Activated CD4-positive, alpha-beta T cell treated with anti-CD3 and anti-CD28 coated beads for 36 hours (primary cell): ENCODE data around the gene VSIG1. TPM values are rescaled to one million over a fixed set of nuclear protein-coding genes. Genes with fewer than 3 reads are reported as not detected.
A peak's percentile ranks its signal among the peaks of the same experiment; 100 is the strongest.

Experiments used
- ATAC-seq: fragments of 200-7000 bp; cut with Tn5 transposase; one replicate; pipeline ENCODE4 v1.10.0; 2021; ENCODE audit warnings: mild to moderate bottlenecking, moderate library complexity
- CTCF ChIA-PET: fragments of 350-600 bp; sonication (Branson Sonifier 250); formaldehyde crosslinking; loops from one replicate; lab custom pipeline; 2021; ENCODE audit warnings: antibody characterized with exemption; lab: Charles Lee
- POLR2A ChIA-PET: fragments of 350-600 bp; sonication (Branson Sonifier 250); formaldehyde crosslinking; loops from one replicate; lab custom pipeline; 2021; ENCODE audit warnings: antibody characterized with exemption, inconsistent platforms; lab: Charles Lee
- DNase-seq: peaks from one replicate; pipeline ENCODE4 v3.0.0-alpha.2; 2020
- H3K27ac Mint-ChIP-seq: one replicate; pipeline ENCODE4 v1.8.0; 2021; ENCODE audit warnings: mixed read lengths
- H3K27me3 Mint-ChIP-seq: one replicate; pipeline ENCODE4 v1.8.0; 2021; ENCODE audit warnings: mixed read lengths
- H3K36me3 Mint-ChIP-seq: one replicate; pipeline ENCODE4 v1.8.0; 2021; ENCODE audit warnings: low read depth, mixed read lengths
- H3K4me1 Mint-ChIP-seq: one replicate; pipeline ENCODE4 v1.8.0; 2021; ENCODE audit warnings: mixed read lengths
- H3K4me3 Mint-ChIP-seq: one replicate; pipeline ENCODE4 v1.8.0; 2021; ENCODE audit warnings: mild to moderate bottlenecking, moderate library complexity, mixed read lengths
- H3K9me3 Mint-ChIP-seq: one replicate; pipeline ENCODE4 v1.8.0; 2021; ENCODE audit warnings: low read depth, mixed read lengths
- intact Hi-C, 2 experiments: fragments of 100-400 bp; cut with DNase I in 1 of 2; cut with micrococcal nuclease in 1 of 2; formaldehyde crosslinking; loops; one replicate each; pipeline versions ENCODE4 v1.14.2 to v1.15.1; 2022 to 2024; cut with DNase I, micrococcal nuclease
- total RNA-seq, 2 experiments: library from RNA; stranded (reverse); gene quantifications; one replicate each; pipeline ENCODE4 v1.2.3, GENCODE V29; 2021

Gene VSIG1
- total RNA-seq, 2 experiments from 2014 or later = 0.75 to 2.1 TPM

DNA sequence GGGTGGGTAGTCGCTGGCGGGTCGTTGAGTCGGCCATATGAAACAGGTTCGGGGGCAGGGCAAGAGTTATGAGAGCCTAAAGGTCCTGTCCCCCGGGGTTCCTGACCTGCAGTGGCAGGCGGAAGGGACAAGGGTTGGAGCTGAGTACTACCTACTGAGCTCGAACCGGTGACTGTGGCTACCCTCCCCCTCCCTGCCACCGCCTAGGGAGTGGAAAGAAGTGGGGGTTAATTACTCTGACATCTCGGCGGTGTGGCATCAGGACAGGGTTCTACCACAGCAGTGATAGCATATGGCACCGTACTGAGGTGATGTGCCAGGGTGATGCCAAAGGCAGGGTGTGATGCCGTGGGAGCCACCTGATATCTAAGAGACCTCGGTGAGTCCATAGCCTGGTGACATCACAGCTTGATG lies 47.0 kb downstream of the VSIG1 start:
- Mint-ChIP-seq H3K4me1 (peaks cover 13% of the 10 kb centered on the region), H3K27me3 (no peaks in the 10 kb centered on the region), H3K36me3 (no peaks in the 10 kb centered on the region), H3K27ac (no peak overlapping the region), H3K4me3 (no peak overlapping the region), H3K9me3 (no peaks in the 10 kb centered on the region)
- POLR2A ChIA-PET = interaction anchor here (0.6 to 1.6 kb wide), 3 partner anchors 26 to 463 kb away, joined by 3 to 11 read pairs (median 3); partner anchors contain the start of gene PRPS1
- DNase-seq = no peak
- intact Hi-C loops = loop anchor here (1.0 to 10.0 kb wide), 10 partner anchors 70 to 1607 kb away; partner anchors contain the start of genes NXT2 (in 2 of the 2), MID2 (in 1 of the 2), RADX (in 1 of the 2) and RBM41 (in 1 of the 2)
- ATAC-seq = peak; percentile 37
- CTCF ChIA-PET = interaction anchor here (1.2 to 1.5 kb wide), 2 partner anchors 8 to 71 kb away, joined by 4 to 7 read pairs; no protein-coding TSS in a partner anchor

DNA sequence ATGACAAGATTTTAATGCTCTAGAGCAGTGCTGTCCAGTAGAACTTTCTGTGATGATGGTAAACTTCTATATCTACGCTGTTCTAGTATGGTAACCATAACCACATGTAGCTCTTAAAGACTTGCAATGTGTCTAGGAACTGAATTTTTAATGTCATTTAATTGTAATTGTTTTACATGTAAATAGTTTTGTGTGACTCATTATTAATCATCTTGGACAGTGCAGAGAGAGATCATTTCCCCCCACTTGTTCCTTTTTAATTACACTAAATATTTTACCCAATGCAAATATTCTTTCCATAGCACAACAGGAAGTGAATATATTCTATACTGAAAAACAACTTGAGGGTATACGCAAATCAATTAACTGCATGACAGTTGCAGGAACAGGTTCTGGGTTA lies 52.5 kb downstream of the VSIG1 start:
- DNase-seq (no peak), ATAC-seq (no peak)
- H3K9me3 Mint-ChIP-seq = no peaks in the 10 kb centered on the region
- H3K4me1 Mint-ChIP-seq = peaks cover under 1% of the 10 kb centered on the region
- ChIA-PET POLR2A (no interaction called here), CTCF (interaction anchor here (1.1 kb wide), 1 partner anchor 42 kb away, joined by 3 read pairs; no protein-coding TSS in a partner anchor)
- no peaks in the 10 kb centered on the region for H3K27me3 Mint-ChIP-seq
- H3K36me3 Mint-ChIP-seq = no peaks in the 10 kb centered on the region
- no peak overlapping the region for H3K27ac Mint-ChIP-seq
- intact Hi-C loops = loop anchor here (10.0 kb wide), 3 partner anchors 1437 to 1613 kb away; partner anchors contain the start of genes NXT2 (in 1 of the 2) and RADX (in 1 of the 2)
- H3K4me3 Mint-ChIP-seq = no peak overlapping the region

GRCh38 chrX:108105473-108105872 lies 60.6 kb downstream of the VSIG1 start:
- ChIA-PET POLR2A (no interaction called here), CTCF (interaction anchor here (1.1 kb wide), 1 partner anchor 31 kb away, joined by 3 read pairs; no protein-coding TSS in a partner anchor)
- H3K27me3 Mint-ChIP-seq = no peaks in the 10 kb centered on the region
- no peak overlapping the region for H3K4me3 Mint-ChIP-seq
- no peak for DNase-seq
- H3K4me1 Mint-ChIP-seq = no peaks in the 10 kb centered on the region
- no peaks in the 10 kb centered on the region for H3K9me3 Mint-ChIP-seq
- intact Hi-C loops = no loop called here
- peaks cover 4% of the 10 kb centered on the region for H3K36me3 Mint-ChIP-seq
- no peak overlapping the region for H3K27ac Mint-ChIP-seq
- ATAC-seq = no peak

DNA sequence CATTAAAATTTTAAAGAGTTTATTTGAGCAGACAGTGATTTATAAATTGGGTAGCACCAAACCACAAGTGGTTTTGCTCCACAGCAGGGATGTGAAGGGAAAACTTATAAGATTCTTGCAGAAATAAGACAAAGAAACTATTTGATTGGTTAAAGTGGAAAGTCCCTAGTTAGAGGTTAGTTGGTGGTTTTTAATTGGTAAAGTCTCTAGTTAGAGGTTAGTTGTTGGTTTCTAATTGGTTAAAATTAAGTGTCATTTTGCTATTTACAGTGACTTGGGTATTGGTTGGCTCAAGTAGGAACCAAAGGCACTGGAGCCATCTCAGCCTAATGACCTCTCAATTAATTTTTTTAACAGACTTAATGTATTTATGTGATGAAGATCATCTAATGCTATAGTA lies 69.7 kb downstream of the VSIG1 start:
- Mint-ChIP-seq H3K27ac (no peak overlapping the region), H3K9me3 (no peaks in the 10 kb centered on the region), H3K4me3 (no peak overlapping the region), H3K36me3 (no peaks in the 10 kb centered on the region), H3K27me3 (no peaks in the 10 kb centered on the region), H3K4me1 (no peaks in the 10 kb centered on the region)
- no peak for ATAC-seq
- intact Hi-C loops = no loop called here
- CTCF ChIA-PET = no interaction called here
- POLR2A ChIA-PET = no interaction called here
- DNase-seq = no peak

DNA sequence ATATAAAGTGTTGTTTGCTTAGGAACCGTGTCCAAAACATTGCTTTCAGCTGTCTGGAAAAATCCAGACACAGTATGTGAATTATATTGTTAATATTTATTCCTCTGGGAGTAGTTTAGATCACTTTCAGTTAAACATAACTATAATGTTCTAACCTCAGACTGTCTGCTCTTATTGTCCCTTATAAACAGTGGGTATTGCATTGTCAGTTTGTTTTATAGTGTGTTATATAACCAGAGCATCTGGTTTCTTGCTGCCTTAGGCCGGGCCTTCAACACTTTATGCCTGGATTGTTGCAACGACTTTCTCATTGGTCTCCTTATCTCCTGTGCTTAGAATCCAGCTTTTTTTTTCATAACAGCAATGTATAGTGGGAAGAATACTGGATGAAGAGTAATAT lies 73.1 kb downstream of the VSIG1 start:
- Mint-ChIP-seq H3K36me3 (no peaks in the 10 kb centered on the region), H3K4me3 (no peak overlapping the region), H3K4me1 (no peaks in the 10 kb centered on the region), H3K9me3 (no peaks in the 10 kb centered on the region), H3K27me3 (no peaks in the 10 kb centered on the region), H3K27ac (no peak overlapping the region)
- ATAC-seq (no peak), DNase-seq (no peak)
- CTCF ChIA-PET = no interaction called here
- POLR2A ChIA-PET = no interaction called here
- intact Hi-C loops = no loop called here

DNA sequence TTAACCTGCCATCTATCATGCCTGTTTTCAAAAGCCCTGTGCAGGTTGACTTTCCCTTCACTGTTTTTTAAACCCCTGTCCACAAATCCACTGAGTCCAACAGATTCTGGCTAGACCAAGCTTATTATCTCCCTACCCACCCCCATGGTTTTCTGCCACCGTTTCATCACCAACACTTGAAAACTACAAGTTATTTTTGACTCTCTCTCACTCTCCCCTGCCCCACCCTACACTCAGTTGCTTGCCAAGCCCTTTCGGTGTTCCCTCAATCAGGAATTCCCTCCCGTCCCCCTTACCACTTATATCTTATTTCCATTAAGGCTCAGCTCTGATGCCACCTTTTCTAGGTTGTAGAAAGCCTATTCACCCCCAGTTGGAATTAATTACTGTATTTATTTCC lies 76.4 kb downstream of the VSIG1 start:
- Mint-ChIP-seq H3K9me3 (no peaks in the 10 kb centered on the region), H3K36me3 (no peaks in the 10 kb centered on the region)

DNA sequence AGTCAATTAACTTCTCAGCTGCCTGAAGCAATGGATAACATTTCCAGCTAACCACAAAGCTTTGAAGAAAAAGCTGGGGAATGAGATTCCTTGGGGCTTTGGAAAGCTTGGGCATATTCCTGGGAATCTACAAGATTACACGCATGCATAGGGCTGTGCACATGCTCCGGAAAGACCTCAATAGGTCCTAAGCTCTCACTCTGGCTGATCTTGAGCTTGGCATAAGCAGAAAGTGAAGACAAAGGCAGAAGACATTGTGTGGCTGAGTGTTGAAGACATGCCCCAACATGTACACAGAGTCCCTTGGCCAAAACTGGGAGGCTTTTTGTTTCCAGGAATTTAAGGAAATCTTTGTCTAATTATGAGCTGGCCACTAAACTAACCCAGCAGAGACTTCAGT lies 77.9 kb downstream of the VSIG1 start:
- H3K4me1 Mint-ChIP-seq = no peaks in the 10 kb centered on the region
- ATAC-seq (no peak), DNase-seq (no peak)
- H3K4me3 Mint-ChIP-seq = no peak overlapping the region
- ChIA-PET CTCF (no interaction called here), POLR2A (no interaction called here)
- peaks cover 6% of the 10 kb centered on the region for H3K36me3 Mint-ChIP-seq
- intact Hi-C loops = no loop called here
- no peaks in the 10 kb centered on the region for H3K9me3 Mint-ChIP-seq
- no peak overlapping the region for H3K27ac Mint-ChIP-seq
- H3K27me3 Mint-ChIP-seq = no peaks in the 10 kb centered on the region

More for the DNA sequence above, 76.4 kb downstream of the VSIG1 start:
- Mint-ChIP-seq H3K4me1 (no peaks in the 10 kb centered on the region), H3K27ac (no peak overlapping the region), H3K27me3 (no peaks in the 10 kb centered on the region), H3K4me3 (no peak overlapping the region)
- ATAC-seq (no peak), DNase-seq (no peak)
- POLR2A ChIA-PET = no interaction called here
- intact Hi-C loops = no loop called here
- CTCF ChIA-PET = interaction anchor here (0.7 kb wide), 1 partner anchor 83 kb away, joined by 3 read pairs; no protein-coding TSS in a partner anchor

- DNase-seq = no peak
- CTCF ChIA-PET = no interaction called here
- H3K27me3 Mint-ChIP-seq = no peaks in the 10 kb centered on the region
- H3K4me1 Mint-ChIP-seq = no peaks in the 10 kb centered on the region
- ATAC-seq = no peak
- intact Hi-C loops = no loop called here
- no peak overlapping the region for H3K27ac Mint-ChIP-seq
- H3K36me3 Mint-ChIP-seq = peaks cover 6% of the 10 kb centered on the region
- H3K9me3 Mint-ChIP-seq = no peaks in the 10 kb centered on the region
- POLR2A ChIA-PET = no interaction called here
- H3K4me3 Mint-ChIP-seq = no peak overlapping the region
These were observed 78.9 kb downstream of the VSIG1 start for GRCh38 chrX:108123591-108124366.

GRCh38 chrX:108126661-108127060 lies 81.8 kb downstream of the VSIG1 start:
- ChIA-PET POLR2A (no interaction called here), CTCF (no interaction called here)
- Mint-ChIP-seq H3K36me3 (peaks cover 14% of the 10 kb centered on the region), H3K9me3 (no peaks in the 10 kb centered on the region), H3K4me3 (no peak overlapping the region), H3K4me1 (no peaks in the 10 kb centered on the region), H3K27me3 (no peaks in the 10 kb centered on the region), H3K27ac (no peak overlapping the region)
- intact Hi-C loops = no loop called here
- DNase-seq (no peak), ATAC-seq (no peak)

DNA sequence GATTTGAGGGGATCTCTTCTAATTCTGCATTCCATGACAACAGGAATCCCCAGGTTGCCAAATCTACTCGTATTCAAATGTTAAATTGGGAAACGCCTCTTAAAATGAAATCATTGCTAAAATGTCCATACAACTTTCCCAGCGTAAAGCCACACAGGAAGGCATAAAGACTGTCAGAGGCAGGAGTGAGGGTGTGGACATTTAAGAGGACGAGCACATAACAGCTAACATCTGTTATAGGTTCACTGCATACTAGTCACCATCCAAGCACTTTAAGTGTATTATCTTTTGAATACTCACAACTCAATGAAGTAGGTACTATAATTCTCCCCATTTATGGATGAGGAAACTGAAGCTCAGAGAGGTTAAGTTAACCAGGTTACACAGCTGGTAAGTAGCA lies 82.3 kb downstream of the VSIG1 start:
- Mint-ChIP-seq H3K4me1 (no peaks in the 10 kb centered on the region), H3K27me3 (no peaks in the 10 kb centered on the region), H3K4me3 (no peak overlapping the region), H3K36me3 (peaks cover 16% of the 10 kb centered on the region), H3K27ac (no peak overlapping the region), H3K9me3 (no peaks in the 10 kb centered on the region)
- DNase-seq (no peak), ATAC-seq (no peak)
- ChIA-PET CTCF (no interaction called here), POLR2A (no interaction called here)
- intact Hi-C loops = no loop called here
